ENCODE data around the gene ADSS1. TPM values are rescaled to one million over a fixed set of nuclear protein-coding genes. Genes with fewer than 3 reads are reported as not detected.

ADSS1 gene
- total RNA-seq, 1 experiment from 2014 or later: 9.9 TPM

GRCh38 chr14:104724407-104724980, 465 bp downstream of the ADSS1 start:
- H2AFZ ChIP-seq (ENCODE audit: low read depth, low read length, poor library complexity, severe bottlenecking): no peak overlapping the region
- CTCF ChIA-PET: interaction anchor here (0.7 to 1.6 kb wide), 6 partner anchors 9 to 59 kb away, joined by 3 to 5 read pairs (median 4); partner anchors contain the start of gene SIVA1
- DNase-seq (ENCODE audit: low read depth, low spot score): no peak
- TF ChIP-seq TCF7L2 (IDR thresholded peaks at IDR 0.05; ENCODE audit: borderline replicate concordance, extremely low read depth, insufficient read depth, insufficient read length): no peak
- peak; percentile 1 for TF ChIP-seq YY1 (IDR thresholded peaks at IDR 0.05; ENCODE audit: extremely low read depth, insufficient replicate concordance, low read depth, low read length)
- no peak for TF ChIP-seq JUND (IDR thresholded peaks at IDR 0.05)
- TF ChIP-seq, protein P1, sequence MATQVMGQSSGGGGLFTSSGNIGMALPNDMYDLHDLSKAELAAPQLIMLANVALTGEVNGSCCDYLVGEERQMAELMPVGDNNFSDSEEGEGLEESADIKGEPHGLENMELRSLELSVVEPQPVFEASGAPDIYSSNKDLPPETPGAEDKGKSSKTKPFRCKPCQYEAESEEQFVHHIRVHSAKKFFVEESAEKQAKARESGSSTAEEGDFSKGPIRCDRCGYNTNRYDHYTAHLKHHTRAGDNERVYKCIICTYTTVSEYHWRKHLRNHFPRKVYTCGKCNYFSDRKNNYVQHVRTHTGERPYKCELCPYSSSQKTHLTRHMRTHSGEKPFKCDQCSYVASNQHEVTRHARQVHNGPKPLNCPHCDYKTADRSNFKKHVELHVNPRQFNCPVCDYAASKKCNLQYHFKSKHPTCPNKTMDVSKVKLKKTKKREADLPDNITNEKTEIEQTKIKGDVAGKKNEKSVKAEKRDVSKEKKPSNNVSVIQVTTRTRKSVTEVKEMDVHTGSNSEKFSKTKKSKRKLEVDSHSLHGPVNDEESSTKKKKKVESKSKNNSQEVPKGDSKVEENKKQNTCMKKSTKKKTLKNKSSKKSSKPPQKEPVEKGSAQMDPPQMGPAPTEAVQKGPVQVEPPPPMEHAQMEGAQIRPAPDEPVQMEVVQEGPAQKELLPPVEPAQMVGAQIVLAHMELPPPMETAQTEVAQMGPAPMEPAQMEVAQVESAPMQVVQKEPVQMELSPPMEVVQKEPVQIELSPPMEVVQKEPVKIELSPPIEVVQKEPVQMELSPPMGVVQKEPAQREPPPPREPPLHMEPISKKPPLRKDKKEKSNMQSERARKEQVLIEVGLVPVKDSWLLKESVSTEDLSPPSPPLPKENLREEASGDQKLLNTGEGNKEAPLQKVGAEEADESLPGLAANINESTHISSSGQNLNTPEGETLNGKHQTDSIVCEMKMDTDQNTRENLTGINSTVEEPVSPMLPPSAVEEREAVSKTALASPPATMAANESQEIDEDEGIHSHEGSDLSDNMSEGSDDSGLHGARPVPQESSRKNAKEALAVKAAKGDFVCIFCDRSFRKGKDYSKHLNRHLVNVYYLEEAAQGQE (IDR thresholded peaks at IDR 0.05; ENCODE audit: low read depth): no peak
- H3K27me3 ChIP-seq (ENCODE audit: insufficient read depth, low read length): no peaks in the 10 kb centered on the region
- no peaks in the 10 kb centered on the region; a peak in 1 of 4 replicates for H3K36me3 ChIP-seq (ENCODE audit: control insufficient read depth in 1 of 2, insufficient read depth in 2 of 2, low read length in 2 of 2)
- POLR2A ChIA-PET: interaction anchor here (0.8 to 1.2 kb wide), 2 partner anchors 28 to 47 kb away, joined by 3 to 5 read pairs; partner anchors contain the start of gene SIVA1
- ATAC-seq: peak; percentile 41
- no TSS peak for BruUV-seq (replicated peaks)
- H3K4me1 ChIP-seq (ENCODE audit: control insufficient read depth in 1 of 2, insufficient read depth in 2 of 2, low read length in 2 of 2): peaks cover 13 to 24% of the 10 kb centered on the region in 2 experiments
- no peaks in the 10 kb centered on the region for H3K9me2 ChIP-seq (ENCODE audit: insufficient read depth)
- H3K4me3 ChIP-seq (replicated peaks in 1 of 2; ENCODE audit: low read depth in 1 of 2, low read length in 2 of 2): peak overlapping the region; percentile 54 to 76
- no peaks in the 10 kb centered on the region for H4K20me1 ChIP-seq (ENCODE audit: insufficient read depth)
- peak overlapping the region; percentile 71 for H3K9ac ChIP-seq (ENCODE audit: low read length)
- H3K79me2 ChIP-seq (ENCODE audit: insufficient read depth, low read length): no peaks in the 10 kb centered on the region
- RAD21 ChIA-PET (ENCODE audit: low non-redundant PET in 1 of 2, low total read pairs in 2 of 2, uncharacterized antibody in 2 of 2, unreplicated experiment in 2 of 2): no interaction called here
- H3K27ac ChIP-seq (ENCODE audit: low read depth, low read length): peak overlapping the region; percentile 68; the same call in 1 of the 2 replicates
- intact Hi-C loops (cut with micrococcal nuclease): no loop called here
- peak overlapping the region; percentile 98 for H3K4me2 ChIP-seq (ENCODE audit: low read length)
- no peaks in the 10 kb centered on the region for H3K9me3 ChIP-seq (ENCODE audit: control insufficient read depth in 1 of 2, insufficient read depth in 1 of 2, low read depth in 1 of 2, low read length in 2 of 2)
